ENCODE data around the gene RNF157.
"Not testable (repeated sequence)": the region's sequence is repeated elsewhere in the genome, so short reads cannot be mapped to it uniquely, and the experiment has no call there.

Gene RNF157

DNA sequence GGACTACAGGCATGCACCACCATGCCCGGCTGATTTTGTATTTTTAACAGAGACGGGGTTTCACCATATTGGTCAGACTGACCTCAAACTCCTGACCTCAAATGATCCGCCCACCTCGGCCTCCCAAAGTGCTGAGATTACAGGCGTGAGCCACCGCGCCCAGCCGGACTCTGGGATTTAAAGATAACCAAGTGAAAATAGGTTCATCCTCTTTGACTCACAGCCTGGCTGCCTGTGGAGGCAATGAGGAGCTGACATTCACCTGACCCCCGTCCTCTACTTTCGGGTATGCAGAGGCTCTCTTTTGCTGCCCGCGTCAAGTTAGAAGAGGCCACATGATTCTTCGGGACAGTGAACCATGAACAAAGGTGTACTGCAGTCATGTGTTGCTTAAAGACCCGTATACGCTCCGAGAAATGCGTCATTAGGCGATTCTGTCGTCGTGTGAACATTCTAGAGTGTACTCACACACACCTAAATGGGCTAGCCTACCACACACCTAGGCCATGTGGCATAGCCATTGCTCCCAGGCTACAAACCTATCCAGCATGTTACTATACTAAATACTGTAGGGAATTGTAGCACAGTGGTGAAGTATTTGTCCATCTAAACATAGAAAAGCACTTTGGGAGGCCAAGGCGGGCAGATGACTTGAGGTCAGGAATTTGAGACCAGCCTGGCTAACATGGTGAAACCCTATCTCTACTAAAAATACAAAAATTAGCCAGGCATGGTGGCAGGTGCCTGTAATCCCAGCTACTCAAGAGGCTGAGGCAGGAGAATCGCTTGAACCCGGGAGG, 12.9 kb upstream of the RNF157 start:
- DNase-seq: not testable (repeated sequence)

DNA sequence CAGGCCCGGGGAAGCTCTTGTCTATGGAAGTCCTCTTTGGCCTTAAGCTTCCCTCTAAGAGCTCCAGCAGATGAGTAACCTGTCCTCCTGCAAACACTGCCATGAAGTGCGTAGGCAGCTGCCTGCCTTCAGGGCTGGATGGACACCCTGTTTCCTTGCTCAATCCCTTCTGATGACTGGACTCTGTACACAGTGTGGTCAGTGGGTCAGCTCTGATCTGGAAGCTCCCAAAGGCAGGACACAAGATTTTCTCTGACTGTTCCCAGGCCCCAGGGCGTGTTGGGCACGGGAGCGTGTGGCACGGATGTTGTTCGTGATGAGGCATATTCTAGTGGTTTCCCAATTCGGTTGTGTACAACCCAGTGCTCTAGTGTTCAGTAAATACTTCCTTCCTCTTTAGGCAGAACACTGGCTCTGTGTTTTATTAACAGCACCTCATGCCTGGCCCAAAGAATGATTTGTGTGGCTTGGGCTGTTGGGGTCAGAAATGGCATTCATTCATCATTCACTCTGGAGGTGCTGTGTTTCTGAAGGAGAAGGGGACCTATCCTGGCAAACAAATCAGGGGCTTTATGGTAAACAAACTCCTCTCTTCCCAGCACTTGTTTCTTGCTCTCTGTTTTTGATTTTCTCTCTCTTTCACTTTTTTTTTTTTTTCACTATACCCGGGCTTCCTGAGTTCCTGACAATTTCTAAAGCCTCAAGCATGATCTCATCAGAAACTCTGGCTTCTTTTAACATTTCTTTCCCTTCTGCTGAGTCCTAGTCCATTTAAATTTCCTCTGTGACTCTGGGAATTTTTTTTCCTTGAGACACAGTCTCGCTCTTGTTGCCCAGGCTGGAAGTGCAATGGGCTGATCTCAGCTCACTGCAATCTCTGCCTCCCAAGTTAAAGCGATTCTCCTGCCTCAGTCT, 12.0 kb upstream of the RNF157 start:
- no peak for DNase-seq

DNA sequence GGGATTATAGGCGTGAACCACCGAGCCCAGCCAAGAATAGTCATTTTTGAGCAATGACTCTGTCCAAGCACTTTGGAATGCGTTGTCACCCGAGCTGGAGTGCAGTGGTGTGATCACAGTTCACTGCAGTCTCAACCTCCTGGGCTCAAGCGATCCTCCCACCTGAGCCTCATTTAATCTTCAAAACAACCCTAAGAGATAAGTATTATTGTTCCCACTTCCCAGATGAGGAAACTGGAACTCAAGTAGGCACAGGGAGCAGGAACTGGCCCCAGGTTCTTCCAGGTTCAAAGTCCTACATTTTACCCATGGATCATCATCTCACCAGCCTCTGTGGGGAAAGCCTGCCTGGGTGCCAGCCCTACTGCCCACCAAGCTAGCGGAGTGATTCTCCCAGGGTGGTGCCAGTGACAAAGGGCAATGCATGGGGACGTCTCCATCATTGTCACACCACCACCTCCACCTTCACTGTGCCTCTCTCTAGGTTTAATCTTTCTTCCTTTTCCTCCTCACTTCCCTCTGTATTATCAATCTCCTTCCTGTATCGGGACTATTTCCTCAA, 11.3 kb upstream of the RNF157 start:
- no peak for DNase-seq

DNA sequence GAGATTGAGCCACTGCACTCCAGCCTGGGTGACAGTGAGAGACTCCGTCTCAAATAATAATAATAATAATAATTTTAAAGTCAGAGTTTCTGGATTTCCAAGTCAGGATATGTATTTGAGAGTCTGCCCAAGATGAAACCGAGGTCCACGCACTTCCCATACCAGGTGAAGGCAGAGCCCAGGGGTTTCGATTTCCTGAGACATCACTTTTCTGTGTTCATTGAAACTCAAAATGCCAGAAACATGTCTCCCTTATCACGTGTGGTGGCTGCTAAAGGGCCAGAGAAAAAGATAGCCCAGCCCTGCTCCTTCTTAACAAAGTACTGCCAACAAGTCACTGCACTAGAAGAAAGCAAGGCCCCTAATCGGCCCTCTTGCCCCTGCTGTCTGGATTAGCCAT, 9.8 kb upstream of the RNF157 start:
- no peak for DNase-seq

DNA sequence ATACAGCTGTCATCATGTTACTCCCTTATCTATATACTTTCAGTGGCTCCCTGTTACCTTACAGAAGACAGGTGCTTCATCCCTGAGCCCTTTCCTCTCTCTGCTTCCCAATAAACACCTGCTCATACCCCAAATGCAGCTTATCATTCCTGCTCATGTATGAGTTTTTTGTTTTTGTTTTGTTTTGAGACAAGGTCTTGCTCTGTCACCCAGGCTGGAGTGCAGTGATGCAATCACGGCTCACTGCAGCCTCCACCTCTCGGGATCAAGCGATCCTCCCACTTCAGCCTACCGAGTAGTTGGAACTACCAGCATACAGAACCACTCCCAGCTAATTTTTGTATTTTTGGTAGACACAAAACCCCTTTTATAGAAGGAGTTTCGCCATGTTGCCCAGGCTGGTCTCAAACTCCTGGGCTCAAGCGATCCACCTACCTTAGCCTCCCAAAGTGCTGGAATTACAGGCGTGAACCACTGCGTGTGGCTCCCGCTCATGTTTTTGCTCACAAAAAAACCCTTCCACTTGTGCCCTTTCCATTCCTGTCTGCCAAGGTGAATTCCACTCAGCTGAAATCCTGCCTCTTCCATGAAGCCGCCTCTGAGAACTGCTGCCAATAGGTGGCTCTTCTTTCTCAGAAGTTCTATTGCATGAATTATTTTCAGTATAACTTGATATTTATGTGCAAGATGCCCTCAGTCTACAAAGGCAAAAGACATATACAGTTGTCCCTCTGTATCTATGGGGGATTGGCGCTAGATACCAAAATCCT, 7.9 kb upstream of the RNF157 start:
- DNase-seq: no peak

DNA sequence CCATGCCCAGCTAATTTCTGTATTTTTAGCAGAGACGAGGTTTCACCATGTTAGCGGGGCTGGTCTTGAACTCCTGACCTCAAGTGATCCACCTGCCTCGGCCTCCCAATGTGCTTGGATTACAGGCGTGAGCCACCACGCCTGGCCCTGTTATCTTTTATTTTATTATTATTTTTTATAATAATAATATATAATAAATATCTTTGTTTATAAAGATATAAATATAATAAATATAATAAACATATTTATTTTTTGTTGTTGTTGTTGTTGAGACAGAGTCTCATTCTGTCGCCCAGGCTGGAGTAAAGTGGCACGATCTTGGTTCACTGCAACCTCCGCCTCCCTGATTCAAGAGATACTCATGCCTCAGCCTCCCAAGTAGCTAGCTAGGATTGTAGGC, 7.0 kb upstream of the RNF157 start:
- no peak for DNase-seq

DNA sequence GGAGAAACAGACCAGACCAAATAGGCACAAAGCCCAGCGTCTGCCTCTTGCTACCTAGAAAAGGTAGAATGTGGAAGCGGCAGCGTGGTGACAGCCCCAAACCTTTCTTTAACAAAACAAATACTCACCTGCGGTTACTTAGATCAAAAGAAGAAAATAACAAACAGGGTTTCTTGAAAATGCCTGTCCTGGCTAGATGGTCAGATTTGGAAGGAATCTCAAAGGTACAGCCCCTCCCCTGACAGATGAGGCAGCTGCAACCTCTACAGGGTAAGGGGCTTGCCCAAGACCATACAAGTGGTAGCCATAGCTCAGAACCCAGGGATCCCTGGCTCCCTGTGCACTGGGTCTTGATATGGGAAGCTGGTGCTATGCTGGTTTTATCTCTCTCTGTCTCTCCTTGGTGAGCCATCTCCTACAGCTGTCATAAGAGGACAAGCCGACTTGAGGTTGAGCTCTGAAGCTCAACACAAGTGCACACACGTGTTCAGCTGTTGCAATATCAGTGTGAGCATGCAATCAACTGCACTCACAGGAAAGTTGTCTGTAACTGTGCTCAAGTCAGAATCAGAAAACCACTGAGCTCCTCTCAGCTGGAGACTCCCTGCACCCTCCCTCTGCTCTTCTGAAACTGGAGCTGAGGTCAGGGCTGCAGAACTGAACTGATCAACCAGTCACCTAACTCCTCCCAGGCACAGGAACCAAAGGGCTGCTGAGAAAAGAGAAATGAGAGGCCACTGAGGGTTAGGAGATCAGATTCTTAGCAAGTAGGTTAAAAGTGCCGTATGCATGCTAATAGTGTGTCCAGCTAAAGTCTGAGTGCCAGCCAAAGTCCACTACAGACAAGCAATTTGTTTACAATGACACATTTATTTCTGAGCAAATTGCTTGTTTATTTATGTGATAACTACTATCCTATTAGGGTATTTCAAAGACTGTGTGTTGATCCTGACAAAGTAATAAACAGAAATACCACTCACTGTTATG, 6.1 kb upstream of the RNF157 start:
- DNase-seq: no peak

- not testable (repeated sequence) for DNase-seq
Observed at GRCh38 chr17:76244721-76245120, 4.4 kb upstream of the RNF157 start.

DNA sequence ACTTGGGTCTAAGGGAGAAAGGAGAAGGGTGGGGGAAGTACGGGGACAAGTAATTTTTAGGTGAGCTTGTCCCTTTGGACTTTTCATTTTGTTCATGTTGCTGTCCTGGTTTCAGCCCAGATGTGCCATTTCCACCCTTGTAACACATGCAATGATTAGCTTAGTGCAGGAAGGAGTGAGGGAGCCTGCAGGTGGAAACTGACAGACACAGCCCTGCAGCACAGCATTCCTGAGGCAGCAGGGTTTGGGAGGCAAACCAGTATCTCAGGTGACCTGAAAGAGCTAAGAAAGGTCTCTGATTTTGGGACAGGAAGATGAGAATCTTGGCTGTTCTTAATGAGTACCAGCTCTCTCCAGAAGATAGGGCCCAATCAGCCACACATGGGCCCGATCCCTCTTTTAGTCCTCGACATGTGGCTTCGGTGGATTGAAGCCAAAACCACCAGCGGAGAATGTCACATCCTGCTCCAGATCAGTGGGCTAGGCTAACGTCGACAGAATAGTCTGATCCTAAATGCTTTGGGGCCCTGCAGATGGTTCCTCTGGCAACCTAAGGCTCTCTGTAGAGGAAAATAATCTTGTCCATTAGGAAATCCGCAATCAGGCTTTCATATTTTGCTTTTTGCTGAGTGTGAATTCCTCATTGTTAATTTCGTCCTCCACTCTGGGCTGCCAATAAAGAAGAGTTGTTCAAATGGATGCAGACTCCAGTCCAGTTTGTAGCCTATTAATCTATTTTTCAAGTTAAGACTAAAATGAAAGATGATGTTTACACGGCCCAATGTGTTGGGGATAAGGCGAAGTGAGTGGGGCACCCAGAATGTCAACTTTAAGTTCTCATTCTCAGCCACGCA, 3.8 kb upstream of the RNF157 start:
- DNase-seq: no peak

DNA sequence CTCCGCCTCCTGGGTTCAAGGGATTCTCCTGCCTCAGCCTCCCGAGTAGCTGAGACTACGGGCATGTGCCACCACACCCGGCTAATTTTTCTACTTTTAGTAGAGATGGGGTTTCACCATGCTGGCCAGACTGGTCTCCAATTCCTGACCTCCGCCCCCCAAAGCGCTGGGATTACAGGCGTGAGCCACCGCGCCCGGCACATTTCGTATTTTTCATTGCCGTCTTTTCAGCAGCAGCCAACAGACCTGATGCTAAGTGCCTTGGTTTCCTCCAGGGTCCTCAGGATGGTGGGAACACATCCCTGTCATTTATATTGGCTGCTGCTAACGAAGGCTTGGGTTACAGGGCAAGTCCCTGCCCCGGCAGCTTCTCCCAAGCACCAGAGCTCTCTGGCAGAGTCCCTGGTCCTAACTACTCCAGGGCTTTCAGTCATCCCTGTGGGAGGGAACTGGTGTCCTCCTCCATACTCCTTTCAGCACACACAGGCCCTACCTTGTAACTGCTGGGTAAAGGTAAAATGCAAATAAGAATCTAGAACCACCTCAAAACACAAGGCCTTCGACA, 1.5 kb upstream of the RNF157 start:
- DNase-seq: no peak

GRCh38 chr17:76241204-76241538, 878 bp upstream of the RNF157 start:
- no peak for DNase-seq

DNA sequence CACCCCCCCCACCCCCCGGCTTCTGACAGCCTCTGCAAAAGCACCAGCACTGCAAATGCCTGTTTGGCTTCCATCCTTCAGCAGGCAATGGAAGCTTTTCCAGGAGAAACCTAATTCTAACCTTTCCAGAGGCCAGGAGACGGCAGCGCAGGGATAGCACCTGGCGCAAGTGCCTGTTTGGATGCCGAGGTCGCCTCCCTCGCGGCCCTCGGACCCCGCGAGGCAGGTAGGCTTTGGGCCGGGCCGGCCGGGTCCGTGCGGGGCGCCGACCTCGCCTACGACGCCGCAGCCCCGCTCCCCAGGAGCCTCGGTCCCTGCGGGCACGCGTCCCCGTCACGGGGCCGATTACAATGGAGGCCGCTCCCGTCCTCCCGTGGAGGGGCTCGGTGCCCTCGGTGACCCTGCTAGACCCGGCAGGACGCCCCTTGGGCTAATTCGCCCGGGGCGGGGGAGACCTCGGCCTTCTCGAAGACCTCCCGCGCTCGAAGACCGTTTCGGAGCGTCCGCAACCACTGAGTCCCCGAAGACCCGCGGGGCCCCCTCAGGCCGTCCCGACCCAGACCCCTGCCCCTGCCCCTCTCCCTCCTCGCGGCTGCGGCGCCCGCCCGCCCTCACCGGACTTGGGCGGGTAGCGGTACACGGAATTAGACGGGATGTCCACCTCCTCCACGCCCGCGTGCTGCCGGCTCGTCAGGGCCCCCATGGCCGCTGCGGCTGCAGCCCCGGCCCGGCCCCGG, 587 bp downstream of the RNF157 start:
- DNase-seq: no peak

DNA sequence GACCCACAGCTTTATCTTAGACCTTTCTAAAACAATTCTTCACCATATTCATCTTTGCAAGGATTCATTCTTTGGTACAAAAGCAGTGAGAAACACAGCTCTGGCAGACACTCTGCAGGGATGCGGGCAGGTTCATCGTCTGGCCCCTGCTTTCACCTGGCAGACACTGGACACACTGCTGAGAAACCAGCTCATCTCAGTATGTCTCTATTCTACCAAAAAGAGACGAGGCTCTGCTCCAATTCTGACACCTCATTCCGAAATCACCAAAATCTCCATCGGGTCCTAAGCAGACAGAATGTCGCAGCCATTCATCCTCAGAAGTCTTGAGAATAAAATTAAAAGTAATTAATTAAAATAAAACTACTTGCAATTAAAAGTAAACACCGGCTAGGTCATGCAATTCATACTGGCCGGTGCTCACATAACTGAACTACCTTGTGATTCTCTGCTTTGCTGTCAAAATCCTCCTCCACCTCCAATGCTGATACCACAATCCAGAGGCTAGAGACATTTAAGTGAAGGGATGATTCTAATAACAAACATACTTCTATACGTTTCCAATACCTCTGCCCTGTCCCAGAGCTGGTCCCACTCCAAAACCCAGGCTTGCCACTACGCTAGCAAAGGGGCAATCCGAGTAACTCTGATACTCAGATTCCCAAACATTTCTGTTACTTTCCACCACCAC, 1.3 kb downstream of the RNF157 start:
- no peak for DNase-seq

DNA sequence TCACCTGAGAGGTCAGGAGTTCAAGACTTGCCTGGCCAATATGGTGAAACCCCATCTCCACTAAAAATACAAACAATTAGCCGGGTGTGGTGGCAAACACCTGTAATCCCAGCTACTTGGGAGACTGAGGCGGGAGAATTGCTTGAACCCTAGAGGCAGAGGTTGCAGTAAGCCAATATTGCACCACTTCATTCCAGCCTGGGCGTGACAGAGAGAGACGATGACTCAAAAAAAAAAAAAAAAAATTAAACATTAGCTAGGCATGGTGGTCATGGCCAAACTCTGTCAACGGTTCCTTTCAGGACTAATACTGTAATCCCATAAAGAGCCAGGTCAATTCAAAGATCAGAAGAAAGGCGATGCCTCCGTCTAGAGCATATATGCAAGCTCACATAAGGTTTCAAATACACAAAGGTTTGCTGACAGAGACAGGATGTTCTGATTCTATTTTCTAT, 2.4 kb downstream of the RNF157 start:
- DNase-seq: no peak

DNA sequence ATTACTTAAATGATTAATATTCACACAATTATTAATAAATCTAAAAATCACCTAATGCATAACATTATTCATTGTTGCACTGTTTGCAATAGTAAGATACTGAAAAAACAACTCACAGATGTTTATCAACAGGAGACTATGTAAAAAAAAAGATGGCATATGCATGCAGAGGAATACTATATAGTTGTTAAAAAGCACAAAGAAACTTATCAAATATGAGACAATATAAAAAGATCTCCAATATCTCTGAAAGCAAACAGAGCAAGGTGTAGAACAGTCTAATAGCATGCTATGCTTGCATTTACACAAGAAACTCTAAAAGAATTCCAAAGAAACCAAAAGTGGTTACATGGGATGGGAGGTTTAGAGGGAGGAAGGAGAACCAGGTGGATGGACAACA, 3.7 kb downstream of the RNF157 start:
- DNase-seq: no peak

- no peak for DNase-seq
Observed at GRCh38 chr17:76235883-76236282, 4.4 kb downstream of the RNF157 start.

- DNase-seq: no peak
Observed at GRCh38 chr17:76234354-76234679, 6.0 kb downstream of the RNF157 start.

GRCh38 chr17:76233588-76234353, 6.5 kb downstream of the RNF157 start:
- DNase-seq: no peak

Measured in activated T-cell treated with anti-CD3 and anti-CD28 coated beads for 4 hours (primary cell).